AG20443 (cell line): Measurements from ENCODE around the gene CRKL.

Source experiments
- DNase-seq: peaks from one replicate; pipeline ENCODE4 v3.0.0; 2012; ENCODE audit warnings: low spot score, mixed read lengths

The CRKL gene

DNA sequence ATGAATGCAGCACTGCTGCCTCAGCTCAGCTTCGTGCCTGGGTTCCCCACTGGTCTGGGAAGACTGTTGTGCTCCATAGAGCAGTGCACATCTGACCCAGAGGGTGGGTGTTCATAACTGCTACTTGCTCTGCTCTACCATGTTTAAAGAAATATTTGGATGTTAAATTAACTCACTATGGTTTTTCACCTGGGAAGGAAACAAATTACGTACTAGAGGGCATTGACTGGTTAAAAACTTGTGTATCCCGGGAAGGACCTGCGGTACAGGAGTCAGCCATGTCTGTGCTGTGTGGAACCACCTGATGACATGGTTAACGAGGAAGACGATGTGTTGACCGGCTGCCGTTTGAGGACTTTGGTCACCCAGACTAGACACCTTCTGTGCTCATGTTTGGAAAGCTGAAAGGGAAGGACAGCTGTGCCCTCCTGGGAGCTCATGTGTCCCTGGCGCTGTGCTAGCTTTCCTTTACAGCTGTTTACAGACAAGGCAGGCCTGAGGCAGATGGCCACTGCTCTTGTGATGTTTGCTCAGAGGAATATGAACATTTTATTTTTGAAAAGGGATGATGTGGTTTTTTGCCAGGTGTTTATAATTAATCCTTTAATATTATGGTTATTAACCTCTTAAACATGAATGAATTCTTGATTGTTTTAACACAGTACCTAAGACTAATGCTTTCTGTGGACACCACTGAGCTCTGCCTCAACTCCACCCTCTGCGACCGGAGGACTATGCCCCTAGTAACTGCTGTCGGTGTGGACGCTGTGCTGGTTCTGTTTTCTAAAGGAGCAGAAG, 35.5 kb downstream of the CRKL start:
- DNase-seq = no peak

DNA sequence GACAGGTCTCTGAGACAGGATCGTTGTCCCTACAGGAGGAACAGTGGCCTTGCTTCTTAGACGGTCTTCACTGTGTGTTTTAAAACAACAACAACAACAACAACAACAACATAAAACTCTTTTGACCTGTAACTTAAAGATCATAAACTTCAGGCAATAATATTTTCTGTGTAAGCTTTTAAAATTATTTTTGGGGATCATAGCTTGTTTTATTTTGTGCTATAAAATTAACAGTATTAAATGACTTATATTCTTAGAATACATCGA, 36.1 kb downstream of the CRKL start:
- no peak for DNase-seq

DNA sequence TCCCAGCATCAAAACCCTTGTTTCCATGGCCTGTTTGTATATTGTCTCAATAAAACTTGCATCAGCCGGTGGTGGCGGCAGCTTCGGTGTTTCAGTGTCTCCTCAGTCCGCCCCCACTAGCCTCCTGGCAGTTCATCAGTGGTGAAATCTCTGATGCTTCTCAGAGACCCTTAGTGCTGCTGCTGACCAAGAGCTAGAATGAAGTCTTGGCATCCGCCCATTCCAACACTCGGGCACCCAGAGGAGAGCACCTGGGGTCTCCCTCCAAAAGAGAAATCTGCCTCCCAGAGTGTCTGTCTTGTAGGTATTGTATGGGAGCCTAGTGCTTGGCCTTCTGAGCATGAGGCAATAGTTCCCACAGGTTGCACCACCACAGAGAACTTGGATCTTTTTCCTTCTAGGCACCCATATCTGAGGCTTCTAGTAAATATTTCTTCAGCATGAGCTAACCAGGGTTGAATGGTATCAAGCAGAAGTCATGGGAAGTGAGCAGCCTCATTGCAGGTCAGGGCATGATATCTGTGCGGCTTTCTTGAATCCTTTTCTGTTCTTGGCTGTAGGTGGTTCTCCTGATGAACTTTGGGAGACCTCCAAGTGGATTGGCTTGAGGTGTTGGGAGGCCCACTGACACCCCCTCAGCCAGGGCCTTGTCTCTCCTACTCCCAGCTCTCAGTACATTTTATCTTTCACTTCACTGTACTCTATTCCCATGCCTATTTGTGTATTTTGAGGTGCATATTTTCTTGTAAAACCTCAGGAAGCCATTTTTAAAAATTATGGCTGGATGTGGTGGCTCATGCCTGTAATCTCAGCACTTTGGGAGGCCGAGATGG, 36.7 kb downstream of the CRKL start:
- peak; percentile 37 for DNase-seq

DNA sequence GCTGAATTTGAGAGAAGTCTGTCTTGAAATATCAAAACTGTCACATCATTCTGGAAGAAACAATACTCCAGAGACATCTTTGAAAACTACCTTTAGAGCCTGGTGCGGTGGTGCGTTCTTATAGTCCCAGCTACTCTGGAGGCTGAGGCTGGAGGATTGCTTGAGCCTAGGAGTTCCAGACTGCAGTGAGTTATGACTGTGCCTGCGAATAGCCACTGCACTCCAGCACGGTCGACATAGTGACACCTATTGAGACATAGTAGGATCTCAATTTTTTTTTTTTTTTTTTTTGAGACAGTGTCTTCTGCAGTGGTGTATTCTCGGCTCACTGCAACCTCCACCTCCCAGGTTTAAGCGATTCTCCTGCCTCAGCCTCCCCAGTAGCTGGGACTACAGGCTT, 38.3 kb downstream of the CRKL start:
- no peak for DNase-seq

DNA sequence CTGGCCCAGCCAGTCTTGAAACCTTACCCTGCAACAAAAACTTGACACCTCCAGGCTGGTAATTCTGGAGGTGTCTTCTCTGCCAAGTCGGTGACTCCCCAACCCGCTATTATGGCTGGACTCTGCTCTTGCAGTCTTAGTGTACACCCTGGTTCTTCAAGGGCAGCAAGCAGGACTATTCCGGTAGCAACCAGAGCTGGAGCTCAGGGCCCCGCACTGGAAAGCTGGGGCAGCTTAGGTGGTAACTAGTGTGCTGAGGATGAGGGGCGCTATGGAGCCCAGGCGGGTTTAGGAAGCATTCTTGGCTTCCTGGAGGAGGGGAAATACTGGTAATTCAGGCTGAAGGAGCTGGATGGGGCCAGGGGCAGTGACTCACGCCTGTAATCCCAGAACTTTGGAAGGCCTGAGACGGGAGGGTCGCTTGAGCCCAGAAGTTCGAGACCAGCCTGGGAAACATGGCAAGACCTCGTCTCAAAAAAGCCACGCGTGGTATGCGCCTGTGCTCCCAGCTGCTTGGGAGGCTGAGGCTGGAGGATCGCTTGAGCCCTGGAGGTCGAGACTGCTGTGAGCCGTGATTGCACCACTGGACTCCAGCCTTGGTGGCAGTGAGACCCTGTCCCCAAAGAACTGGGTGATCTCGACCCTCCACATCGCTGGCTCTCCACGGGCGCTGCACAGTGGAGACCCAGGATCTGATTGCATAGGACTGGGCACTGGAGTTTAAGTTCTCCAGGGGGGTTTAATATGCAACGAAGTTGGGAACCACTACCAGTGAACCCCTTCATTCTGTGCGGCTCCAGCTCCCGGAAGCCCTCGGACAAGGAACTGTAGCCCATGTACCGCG, 39.3 kb downstream of the CRKL start:
- no peak for DNase-seq

DNA sequence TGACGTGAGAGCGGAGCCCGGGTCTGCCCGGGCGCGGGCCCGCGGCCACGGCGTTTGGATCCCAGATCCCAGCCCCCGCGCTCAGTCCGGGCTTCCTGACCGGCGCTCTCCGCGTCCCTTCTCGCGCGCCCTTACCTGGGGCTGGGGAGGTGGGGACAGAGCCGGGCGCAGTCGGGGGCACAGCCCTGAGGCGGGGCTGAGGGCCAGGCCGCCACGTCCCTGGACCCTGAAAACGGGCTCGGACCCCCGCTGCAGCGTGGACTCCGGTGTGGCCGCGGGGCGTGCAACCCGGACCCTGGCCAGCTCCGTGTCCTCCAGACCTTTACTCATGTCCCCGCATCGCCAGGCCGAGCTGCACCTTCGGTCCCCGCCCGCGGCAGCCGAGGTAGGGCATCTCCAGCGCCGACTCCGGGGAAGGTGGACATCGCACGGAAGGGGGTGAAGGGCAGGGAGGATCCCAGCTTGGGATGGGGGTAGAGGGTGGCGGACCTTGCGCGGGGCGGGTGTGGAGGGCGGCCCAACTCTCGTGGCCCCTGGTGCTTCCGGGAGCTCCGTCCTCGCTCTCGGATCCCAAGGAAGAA, 40.0 kb downstream of the CRKL start:
- peak; percentile 59 for DNase-seq

DNA sequence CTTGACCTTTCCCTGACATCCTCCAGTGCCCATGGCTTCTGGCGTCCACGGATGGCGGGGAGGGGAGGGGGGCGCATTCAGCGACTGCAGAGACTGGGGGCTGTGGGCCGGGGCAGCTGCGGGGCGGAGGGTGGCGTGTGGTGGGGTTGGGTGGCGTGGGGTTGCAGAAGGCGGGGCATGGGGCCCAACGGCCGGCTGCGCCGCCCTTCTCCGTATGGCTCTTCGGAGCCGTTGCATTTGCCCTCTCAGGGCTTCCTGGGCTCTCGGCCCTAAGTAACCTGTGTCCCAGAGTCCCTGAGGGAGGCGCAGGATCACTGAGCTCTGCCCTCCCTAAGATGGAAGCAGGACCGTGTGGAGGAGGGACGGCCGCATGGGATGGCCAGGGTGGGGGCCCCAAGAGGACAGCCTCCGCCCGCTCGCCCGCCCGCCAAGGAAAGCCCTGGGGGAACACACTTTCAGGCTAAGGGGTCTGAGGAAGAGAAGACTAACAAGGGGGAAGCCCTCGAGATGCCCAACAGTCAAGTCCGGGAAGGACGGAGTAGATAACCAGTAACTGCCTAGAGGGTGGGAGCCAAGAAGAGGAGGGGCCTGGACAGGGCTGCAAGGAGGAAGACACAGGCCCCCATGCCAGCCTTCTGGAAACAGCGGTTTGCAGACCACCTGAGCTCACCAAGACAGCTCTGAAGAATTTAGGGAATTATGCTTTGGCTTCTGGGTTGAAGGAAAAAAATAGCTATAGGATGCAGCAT, 40.6 kb downstream of the CRKL start:
- peak; percentile 62 for DNase-seq

DNA sequence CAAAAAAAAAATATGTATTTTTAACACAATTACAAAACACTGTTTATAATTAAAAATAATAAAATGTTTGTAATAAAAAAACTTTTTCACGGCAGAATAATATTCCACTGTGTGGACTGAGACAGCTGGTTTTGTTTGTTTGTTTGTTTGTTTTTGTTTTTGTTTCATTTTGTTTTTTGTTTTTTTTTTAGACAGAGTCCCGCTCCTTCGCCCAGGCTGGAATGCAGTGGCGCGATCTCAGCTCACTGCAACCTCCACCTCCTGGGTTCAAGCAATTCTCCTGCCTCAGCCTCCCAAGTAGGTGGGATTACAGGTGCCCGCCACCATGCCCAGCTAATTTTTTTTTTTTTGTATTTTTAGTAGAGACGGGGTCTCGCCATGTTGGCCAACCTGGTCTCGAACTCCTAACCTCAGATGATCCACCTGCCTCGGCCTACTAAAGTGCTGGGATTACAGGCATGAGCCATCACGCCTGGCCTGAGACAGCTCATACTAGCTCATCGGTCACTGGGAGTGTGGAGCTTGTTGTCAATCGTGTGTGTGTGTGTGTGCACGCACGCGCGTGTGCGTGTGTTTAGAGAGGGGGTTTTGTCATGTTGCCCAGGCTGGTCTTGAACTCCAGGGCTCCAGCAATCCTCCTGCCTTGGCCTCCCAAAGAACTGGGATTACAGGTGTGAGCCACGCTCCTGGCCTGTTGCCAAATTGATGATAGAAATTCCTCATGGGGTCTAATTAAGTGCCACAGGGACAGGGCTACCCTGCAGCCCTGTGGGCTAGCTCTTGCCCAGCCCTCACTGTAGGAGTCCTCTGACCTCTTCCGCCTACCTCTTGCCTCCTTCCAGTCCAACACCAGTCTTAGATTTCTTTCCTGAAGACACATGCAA, 42.6 kb downstream of the CRKL start:
- DNase-seq = no peak

DNA sequence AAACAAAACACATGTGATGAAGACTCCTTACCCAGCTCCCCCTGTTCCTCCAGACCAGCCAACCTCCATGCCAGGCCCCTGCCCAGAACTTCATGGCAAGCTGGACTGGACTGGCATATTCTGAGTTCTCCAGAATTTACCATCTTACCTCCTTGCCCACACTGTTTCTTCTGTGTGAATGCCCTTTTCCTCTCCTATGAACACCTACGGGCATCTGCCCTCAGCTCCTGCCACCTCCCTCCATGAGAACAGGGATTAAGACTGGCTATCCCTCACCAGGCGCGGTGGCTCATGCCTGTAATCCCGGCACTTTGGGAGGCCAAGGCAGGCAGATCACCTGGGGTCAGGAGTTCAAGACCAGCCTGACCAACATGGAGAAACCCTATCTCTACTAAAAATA, 43.4 kb downstream of the CRKL start:
- no peak for DNase-seq

DNA sequence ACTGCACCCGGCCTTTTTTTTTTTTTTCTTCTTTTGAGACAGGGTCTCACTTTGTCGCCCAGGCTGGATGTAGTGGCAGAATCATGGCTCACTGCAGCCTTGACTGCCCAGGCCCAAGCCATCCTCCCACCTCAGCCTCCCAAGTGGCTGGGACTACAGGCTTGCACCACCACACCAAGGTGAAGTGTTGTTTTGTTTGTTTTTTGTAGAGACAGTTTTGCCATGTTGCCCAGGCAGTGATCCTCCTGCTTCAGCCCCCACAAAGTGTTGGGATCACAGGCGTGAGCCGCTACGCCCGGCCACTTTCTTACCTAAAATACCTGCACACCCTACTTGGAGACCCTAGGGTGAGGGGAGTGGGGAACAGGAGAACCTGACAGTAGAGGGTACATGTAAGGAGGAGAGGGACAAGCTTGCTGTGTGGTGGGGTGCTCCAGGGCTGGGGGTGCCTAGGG, 45.3 kb downstream of the CRKL start:
- no peak for DNase-seq

DNA sequence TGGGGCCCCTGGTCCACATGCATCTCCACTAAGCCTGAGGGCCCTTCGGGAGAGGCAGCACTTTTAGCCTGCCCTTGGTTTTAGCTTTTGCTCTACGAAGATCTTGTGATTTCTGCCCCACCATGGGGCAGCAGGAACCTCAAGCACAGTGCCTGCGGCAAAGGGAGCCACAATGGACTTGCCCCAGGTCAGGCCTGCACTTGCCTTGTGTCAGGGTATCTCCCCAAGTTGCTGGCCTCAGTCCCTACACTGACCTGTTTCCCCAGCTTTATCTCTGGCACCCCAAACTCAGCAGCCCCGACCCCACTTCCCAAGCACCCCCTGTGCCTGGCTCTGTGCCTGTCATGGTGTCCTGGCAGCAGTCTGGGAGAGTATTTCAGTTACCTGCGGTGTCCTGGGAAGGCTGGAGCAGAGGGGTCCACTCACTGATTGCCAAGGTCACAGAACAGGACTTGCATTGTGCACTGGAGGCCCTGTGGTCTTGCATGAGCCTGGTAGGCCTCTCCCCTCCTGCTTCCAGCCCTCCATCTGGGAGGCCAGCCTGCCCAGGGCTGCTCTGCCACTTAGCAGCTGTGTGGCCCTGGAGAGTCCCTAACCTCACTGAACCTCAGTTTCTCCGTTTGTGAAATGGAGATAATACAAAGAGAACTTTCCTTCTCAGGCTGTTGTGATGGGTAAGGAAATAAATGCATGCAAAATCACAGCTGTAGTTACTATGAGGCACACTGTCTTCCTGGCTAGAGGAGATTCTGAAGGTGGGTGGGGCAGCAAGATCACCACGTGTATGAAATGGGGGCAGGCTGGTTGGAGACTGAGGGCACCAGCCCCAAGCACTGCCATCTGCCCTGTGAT, 46.2 kb downstream of the CRKL start:
- DNase-seq = no peak

DNA sequence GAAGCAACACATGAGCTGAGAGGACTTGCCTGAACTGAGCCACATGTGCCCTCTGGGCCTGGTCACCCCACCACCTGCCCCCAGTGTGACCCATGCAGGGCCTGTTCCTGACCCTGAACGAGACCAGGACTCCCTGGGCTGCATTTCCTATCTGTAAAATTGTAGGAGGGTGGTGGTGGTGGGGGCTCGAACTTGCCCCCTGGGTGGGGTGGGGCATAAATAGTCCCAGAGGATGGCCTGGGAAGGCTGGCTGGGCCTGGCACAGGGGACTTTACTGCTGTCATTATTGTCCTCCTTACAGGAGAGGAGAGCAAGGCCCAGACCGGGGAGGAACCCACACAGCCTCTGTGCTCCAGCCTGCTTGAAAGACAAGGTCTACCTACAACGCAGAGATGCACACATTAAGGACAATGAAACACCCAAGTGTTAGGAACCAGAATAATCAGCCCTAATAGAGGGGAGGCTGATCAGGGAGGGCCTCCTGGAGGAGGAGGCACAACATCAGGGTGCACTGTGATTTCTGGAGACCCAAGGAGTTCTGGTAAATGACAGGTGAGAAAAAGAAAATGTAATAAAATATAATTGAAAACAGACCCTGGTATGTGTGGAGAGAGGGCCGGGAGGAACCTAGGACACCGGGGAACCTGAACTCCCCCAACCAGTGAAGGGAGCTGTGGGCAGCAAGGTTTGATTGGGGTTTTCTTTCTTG, 47.0 kb downstream of the CRKL start:
- no peak for DNase-seq

DNA sequence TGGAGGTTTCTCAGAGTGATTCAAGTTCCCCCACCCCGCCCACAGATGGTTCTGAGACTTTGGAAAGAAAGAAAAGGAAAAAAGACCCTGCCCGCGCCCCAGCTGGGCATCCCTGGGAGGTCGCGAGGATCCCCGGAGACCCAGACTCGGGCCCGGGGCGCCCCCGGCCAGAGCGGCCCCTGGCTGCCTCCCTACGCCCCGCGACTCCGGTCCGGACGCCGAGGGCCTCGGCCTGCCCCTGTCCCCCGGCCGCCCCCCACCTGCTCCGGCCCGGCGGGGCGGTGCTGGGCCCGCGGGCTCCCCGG, 47.5 kb downstream of the CRKL start:
- no peak for DNase-seq

DNA sequence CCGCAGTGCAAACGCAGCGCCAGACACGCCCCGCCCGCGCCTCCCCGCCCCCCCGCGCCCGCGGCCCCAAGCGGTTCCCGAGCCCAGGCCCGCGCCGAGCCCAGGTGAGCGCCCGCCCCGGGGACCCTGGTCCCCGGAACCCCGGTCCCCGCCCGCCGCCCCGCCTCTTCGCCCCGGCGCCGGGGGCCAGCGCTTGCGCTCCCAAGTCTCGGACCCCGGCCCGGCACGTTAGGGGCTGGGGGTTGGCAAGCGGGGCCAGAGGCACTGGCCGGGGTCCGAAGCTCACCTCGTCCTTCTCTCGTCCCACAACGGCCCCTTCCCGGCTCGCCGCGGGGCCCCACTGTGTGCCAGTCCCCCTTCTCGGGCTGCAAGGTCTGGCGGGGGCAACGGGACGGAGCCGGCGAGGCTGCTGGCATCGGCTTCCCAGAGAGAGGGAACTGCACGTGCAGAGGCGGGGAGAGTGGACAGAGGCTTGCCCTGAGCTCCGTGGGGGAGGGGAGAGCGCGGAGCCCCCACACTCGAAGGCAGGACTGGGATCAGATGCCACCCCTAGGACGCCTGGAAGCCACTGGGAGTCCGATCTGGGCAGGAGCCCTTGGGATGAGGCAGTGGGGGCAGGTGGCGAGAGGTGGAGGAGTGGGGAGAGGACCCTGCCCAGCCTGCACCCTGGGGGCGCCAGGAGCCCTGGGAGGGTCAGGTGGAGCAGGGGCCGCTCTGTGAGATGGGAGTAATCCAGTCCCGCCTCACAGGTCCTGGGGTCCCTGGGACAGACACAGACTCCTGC, 48.1 kb downstream of the CRKL start:
- peak; percentile 45 for DNase-seq

DNA sequence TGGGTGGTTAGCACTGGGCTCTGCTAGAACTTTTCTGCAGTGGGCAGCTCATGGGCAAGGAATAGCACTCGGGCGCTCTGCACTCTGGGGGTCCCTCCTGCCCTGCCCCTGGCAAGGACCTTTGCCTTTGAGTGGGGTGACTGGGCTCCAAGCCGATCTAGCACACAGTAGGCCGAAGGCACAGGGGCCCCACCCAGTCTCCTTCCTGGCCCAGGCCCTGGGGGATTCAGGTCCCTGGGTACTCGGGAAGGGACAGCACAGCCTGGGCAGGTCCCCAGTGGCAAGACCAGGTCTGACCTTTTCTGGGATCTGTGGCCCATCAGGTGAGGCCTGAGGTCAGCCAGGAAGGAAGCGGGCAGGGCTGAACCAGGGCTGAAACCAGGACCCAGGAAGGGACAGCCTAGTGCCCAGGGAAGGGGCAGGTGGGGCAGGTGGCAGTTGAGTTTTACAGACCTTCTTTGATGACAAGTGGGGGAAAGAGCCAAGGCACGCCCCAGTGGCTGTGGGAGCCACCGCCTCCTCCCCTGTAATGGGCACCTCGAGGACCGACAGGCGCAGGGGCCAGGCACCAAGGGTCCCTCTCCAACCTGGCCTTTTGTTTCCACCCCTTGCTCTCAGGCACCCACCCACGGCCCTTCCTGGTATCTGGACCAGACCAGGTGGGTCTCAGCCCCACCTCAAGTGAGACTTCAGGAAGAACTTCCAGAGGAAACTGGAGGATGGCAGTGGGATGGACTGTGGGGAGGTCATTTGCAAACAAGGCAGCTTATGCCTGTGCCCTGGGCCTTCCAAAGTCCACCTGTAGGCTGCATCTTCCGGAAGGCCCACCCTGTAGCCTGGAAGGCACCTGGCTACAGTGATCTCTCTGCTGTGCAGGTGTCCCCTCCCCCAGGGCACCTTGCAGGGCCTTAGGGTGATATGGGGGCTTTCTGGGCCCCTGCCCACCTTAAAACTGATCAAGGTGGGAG, 49.0 kb downstream of the CRKL start:
- DNase-seq = no peak

DNA sequence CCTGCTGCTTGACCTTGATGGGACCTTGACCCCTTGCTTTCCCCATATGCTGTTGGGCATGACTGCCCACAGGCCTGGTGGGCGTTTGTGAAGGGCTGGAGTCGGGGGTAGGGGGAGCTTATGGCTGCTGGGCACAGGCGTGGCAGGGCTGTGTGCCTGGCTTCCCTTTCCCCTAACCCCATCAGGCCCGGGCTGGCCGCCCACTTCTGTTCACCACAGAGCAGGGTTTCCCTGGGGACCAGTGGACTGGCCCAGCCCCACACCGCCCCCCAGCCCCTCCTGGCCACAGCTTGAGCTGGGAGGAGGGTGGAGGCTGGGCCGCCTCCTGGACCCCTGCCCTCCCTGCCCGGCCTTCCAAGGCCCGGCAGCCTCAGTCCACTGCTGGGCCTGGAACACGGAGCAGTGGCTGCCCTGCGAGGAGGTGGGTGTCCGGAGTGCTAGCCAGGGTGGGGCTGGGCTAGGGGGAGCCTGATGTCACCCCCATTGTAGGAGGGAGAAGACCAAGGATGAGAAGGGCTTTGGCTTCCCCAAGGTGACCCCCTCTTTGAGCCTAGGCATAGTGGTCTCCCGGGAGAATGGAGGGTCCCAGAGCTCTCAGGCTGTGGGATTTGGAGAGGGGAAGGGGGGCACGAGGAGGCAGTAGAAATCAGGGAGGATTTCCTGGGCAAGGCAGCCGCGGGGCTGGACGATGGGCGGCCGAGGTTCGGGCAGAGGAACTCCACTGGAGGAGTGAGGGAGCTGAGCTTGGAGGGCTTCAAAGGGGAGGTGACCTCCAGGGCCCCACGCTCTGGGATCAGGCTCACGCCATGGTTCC, 49.9 kb downstream of the CRKL start, which contains the start of gene AIFM3:
Gene AIFM3, plus strand, starts transcription at position 373 of the 814 bp plus-strand sequence. CDS start 690 bp downstream, outside the sequence.
- DNase-seq = no peak
